Bone marrow (tissue), 2 donors: ENCODE data around the gene PRKCZ.
"Not testable (repeated sequence)": the region's sequence is repeated elsewhere in the genome, so short reads cannot be mapped to it uniquely, and the experiment has no call there.

Experiments
- DNase-seq, 2 donors: peaks; one replicate each; lab custom pipeline; 2025; lab: John Stamatoyannopoulos, UW

The PRKCZ gene

GRCh38 chr1:2087766-2088165, 37.6 kb downstream of the PRKCZ start:
- no peak for DNase-seq

- DNase-seq = no peak
These were observed 38.2 kb downstream of the PRKCZ start for GRCh38 chr1:2088458-2088857.

GRCh38 chr1:2089051-2089450, 38.8 kb downstream of the PRKCZ start:
- DNase-seq = no peak

GRCh38 chr1:2090216-2090890, 40.1 kb downstream of the PRKCZ start:
- no peak for DNase-seq

GRCh38 chr1:2091611-2092604, 41.7 kb downstream of the PRKCZ start:
- DNase-seq = peak in 1 of 2 donors; percentile 8

- no peak for DNase-seq
These were observed 42.8 kb downstream of the PRKCZ start for GRCh38 chr1:2093055-2093454.

GRCh38 chr1:2093636-2094035, 43.4 kb downstream of the PRKCZ start:
- DNase-seq = no peak

- not testable (repeated sequence) for DNase-seq
These were observed 44.3 kb downstream of the PRKCZ start for GRCh38 chr1:2094269-2095158.

GRCh38 chr1:2095394-2095793, 45.2 kb downstream of the PRKCZ start:
- DNase-seq = no peak

GRCh38 chr1:2095981-2096736, 45.9 kb downstream of the PRKCZ start:
- DNase-seq = no peak

- no peak for DNase-seq
These were observed 47.4 kb downstream of the PRKCZ start for GRCh38 chr1:2097386-2098300.

- DNase-seq = no peak
These were observed 48.1 kb downstream of the PRKCZ start for GRCh38 chr1:2098301-2098698.

- no peak for DNase-seq
These were observed 48.9 kb downstream of the PRKCZ start for GRCh38 chr1:2098839-2099785.

- no peak for DNase-seq
These were observed 49.9 kb downstream of the PRKCZ start for GRCh38 chr1:2099886-2100779.

GRCh38 chr1:2100780-2101108, 50.5 kb downstream of the PRKCZ start:
- DNase-seq = no peak

- DNase-seq = no peak
These were observed 51.3 kb downstream of the PRKCZ start for GRCh38 chr1:2101531-2101930.

- DNase-seq = no peak
These were observed 51.7 kb downstream of the PRKCZ start for GRCh38 chr1:2101946-2102345.

- DNase-seq = no peak
These were observed 52.5 kb downstream of the PRKCZ start for GRCh38 chr1:2102753-2103152.
